Thyroid gland (tissue), 4 donors: ENCODE data around the gene UFSP2. TPM values are rescaled to one million over a fixed set of nuclear protein-coding genes. Genes with fewer than 3 reads are reported as not detected.

Source experiments
- DNase-seq, 2 donors: peaks; one replicate each; pipeline ENCODE4 v3.0.0-alpha.2; 2019
- H3K27ac ChIP-seq, 3 donors: fragments of 200-600 bp; sonication (generic); 1 replicate in 2 of 3; 2 replicates in 1 of 3; pipeline ENCODE4 v1.5.1; 2016 to 2019; ENCODE audit warnings: mild to moderate bottlenecking in 1 of 3, moderate library complexity in 1 of 3
- H3K27me3 ChIP-seq: fragments of 200-600 bp; sonication (generic); one replicate; pipeline ENCODE4 v1.5.1; 2019
- H3K36me3 ChIP-seq, 2 donors: fragments of 200-600 bp; sonication (generic); one replicate each; pipeline ENCODE4 v1.5.1; 2016 to 2019
- H3K4me1 ChIP-seq, 2 donors: fragments of 200-600 bp; sonication (generic); one replicate each; pipeline ENCODE4 v1.5.1; 2017 to 2019
- H3K4me3 ChIP-seq, 3 donors: fragments of 200-600 bp; sonication (generic); replicated peaks in 1 of 3; 1 replicate in 2 of 3; 2 replicates in 1 of 3; pipeline ENCODE4 v1.5.1; 2016; ENCODE audit warnings: mild to moderate bottlenecking in 1 of 3
- H3K9me3 ChIP-seq: fragments of 200-600 bp; sonication (generic); one replicate; pipeline ENCODE4 v1.5.1; 2017
- POLR2A ChIP-seq, 2 donors: fragments of 450-650 bp; IDR thresholded peaks; one replicate each; pipeline ENCODE4 v1.6.1; 2017; ENCODE audit warnings: antibody characterized with exemption in 2 of 2, mild to moderate bottlenecking in 2 of 2, moderate library complexity in 1 of 2
- WGBS, 2 donors: methylation state at CpG; one replicate each; pipeline ENCODE4 v1.1.5; 2017; 5-methylcytosine and 5-hydroxymethylcytosine counted together
- intact Hi-C: fragments of 100-400 bp; cut with DNase I; formaldehyde crosslinking; loops from one replicate; pipeline ENCODE4 v1.15.1; 2023
- total RNA-seq, 4 donors: library from RNA; depleted of rRNA; stranded (reverse); fragments of >200 nt; gene quantifications; one replicate each; pipeline ENCODE4 v1.2.3, GENCODE V29; 2016
- TF ChIP-seq, protein P1 (sequence below), 6 experiments: fragments of 200-600 bp in 3 of 6; fragments of 450-650 bp in 3 of 6; sonication (generic) in 3 of 6; IDR thresholded peaks; one replicate each; pipeline ENCODE4 v1.5.1; 2016 to 2019; ENCODE audit warnings: antibody characterized with exemption in 6 of 6, mild to moderate bottlenecking in 2 of 6, inconsistent platforms in 1 of 6, moderate library complexity in 1 of 6

Gene UFSP2
- total RNA-seq, 4 donors from 2014 or later = 44.1 to 59.5 (median 53.4) TPM

- 20 to 57% methylated on average over 2 of the region's 2 CpGs for WGBS, 2 donors
- intact Hi-C loops = no loop called here
- Histone ChIP-seq H3K27me3 (no peaks in the 10 kb centered on the region), H3K4me1 (peaks cover 18 to 37% of the 10 kb centered on the region in 2 donors), H3K36me3 (peaks cover 0 to 16% of the 10 kb centered on the region in 2 donors), H3K9me3 (no peaks in the 10 kb centered on the region), H3K4me3 (no peak overlapping the region), H3K27ac (no peak overlapping the region)
- no peak for DNase-seq
- no peak for TF ChIP-seq POLR2A (IDR thresholded peaks at IDR 0.05)
- TF ChIP-seq, protein P1, sequence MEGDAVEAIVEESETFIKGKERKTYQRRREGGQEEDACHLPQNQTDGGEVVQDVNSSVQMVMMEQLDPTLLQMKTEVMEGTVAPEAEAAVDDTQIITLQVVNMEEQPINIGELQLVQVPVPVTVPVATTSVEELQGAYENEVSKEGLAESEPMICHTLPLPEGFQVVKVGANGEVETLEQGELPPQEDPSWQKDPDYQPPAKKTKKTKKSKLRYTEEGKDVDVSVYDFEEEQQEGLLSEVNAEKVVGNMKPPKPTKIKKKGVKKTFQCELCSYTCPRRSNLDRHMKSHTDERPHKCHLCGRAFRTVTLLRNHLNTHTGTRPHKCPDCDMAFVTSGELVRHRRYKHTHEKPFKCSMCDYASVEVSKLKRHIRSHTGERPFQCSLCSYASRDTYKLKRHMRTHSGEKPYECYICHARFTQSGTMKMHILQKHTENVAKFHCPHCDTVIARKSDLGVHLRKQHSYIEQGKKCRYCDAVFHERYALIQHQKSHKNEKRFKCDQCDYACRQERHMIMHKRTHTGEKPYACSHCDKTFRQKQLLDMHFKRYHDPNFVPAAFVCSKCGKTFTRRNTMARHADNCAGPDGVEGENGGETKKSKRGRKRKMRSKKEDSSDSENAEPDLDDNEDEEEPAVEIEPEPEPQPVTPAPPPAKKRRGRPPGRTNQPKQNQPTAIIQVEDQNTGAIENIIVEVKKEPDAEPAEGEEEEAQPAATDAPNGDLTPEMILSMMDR (IDR thresholded peaks at IDR 0.05) = no peak
Observed at GRCh38 chr4:185421366-185422124, 4.2 kb downstream of the UFSP2 start.

DNA sequence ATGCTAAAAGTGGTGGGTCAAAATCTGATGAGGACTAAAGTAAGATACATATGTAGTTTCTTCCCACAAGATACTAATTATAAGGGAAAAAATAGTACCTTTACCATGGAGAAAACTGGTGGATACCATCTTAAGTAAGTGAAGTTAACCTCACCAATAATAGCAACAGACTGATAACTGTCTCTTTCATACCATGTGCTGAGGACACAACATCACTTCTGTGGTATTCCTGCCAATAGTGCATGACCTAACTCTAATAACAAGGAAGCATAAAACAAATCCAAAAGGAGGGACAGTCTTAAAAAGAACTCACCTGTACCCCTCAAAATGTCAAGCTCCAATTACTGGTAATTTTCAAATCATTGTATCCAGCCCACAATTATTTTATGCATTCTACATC is 8.8 kb downstream of the UFSP2 start:
- H3K4me1 ChIP-seq = peaks cover 14 to 21% of the 10 kb centered on the region in 2 donors
- no peak overlapping the region for H3K27ac ChIP-seq
- intact Hi-C loops = no loop called here
- no peak for DNase-seq
- no peak overlapping the region for H3K4me3 ChIP-seq
- no peaks in the 10 kb centered on the region for H3K27me3 ChIP-seq
- H3K36me3 ChIP-seq = peaks cover 0 to 28% of the 10 kb centered on the region in 2 donors
- H3K9me3 ChIP-seq = no peaks in the 10 kb centered on the region
- TF ChIP-seq POLR2A (IDR thresholded peaks at IDR 0.05) = no peak
- TF ChIP-seq, protein P1 (IDR thresholded peaks at IDR 0.05) = no peak

- Histone ChIP-seq H3K36me3 (peaks cover 0 to 20% of the 10 kb centered on the region in 2 donors), H3K27ac (peak overlapping the region in 1 of 3 donors; percentile 25), H3K27me3 (no peaks in the 10 kb centered on the region), H3K4me1 (peaks cover 6 to 10% of the 10 kb centered on the region in 2 donors), H3K4me3 (no peak overlapping the region), H3K9me3 (no peaks in the 10 kb centered on the region)
- intact Hi-C loops = no loop called here
- TF ChIP-seq, protein P1 (IDR thresholded peaks at IDR 0.05) = no peak
- TF ChIP-seq POLR2A (IDR thresholded peaks at IDR 0.05) = no peak
- no peak for DNase-seq
- WGBS, 2 donors = 84 to 89% methylated on average over 5 of the region's 5 CpGs
Observed at GRCh38 chr4:185412412-185412811, 13.4 kb downstream of the UFSP2 start.

GRCh38 chr4:185411849-185412248 is 13.9 kb downstream of the UFSP2 start:
- peaks cover 0 to 15% of the 10 kb centered on the region in 2 donors for H3K36me3 ChIP-seq
- peak overlapping the region in 1 of 3 donors; percentile 25 for H3K27ac ChIP-seq
- peaks cover 6 to 10% of the 10 kb centered on the region in 2 donors for H3K4me1 ChIP-seq
- TF ChIP-seq POLR2A (IDR thresholded peaks at IDR 0.05) = no peak
- TF ChIP-seq, protein P1 (IDR thresholded peaks at IDR 0.05) = no peak
- no peaks in the 10 kb centered on the region for H3K9me3 ChIP-seq
- intact Hi-C loops = no loop called here
- no peaks in the 10 kb centered on the region for H3K27me3 ChIP-seq
- H3K4me3 ChIP-seq = no peak overlapping the region
- no peak for DNase-seq
- 81 to 86% methylated on average over 5 of the region's 5 CpGs for WGBS, 2 donors

DNA sequence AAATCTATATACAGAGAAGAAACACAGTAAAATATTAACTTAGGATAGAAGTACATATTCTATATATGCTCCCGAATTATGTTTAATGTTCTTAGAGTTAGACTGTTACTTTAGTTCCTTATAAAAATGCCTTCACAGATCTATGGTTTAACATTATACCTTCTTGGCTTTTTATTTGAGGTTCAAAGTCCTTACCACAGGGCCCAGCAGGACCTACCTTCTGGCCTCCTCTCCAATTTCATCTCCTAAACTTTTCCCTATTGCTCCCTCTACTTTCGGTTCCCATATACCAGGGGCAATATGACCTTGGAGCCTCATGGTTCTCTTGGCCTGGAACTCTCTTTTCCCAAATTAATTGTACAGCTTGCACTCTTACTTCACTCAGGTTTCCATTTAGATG is 17.3 kb downstream of the UFSP2 start:
- TF ChIP-seq, protein P1 (IDR thresholded peaks at IDR 0.05) = no peak
- TF ChIP-seq POLR2A (IDR thresholded peaks at IDR 0.05) = no peak
- H3K4me1 ChIP-seq = peaks cover 5 to 10% of the 10 kb centered on the region in 2 donors
- peaks cover 4 to 20% of the 10 kb centered on the region in 2 donors for H3K36me3 ChIP-seq

More for the DNA sequence above, 17.3 kb downstream of the UFSP2 start:
- intact Hi-C loops = no loop called here
- Histone ChIP-seq H3K9me3 (no peaks in the 10 kb centered on the region), H3K27ac (no peak overlapping the region), H3K27me3 (no peaks in the 10 kb centered on the region), H3K4me3 (no peak overlapping the region)
- DNase-seq = no peak
- WGBS, 2 donors = 95 to 96% methylated on average over 2 of the region's 2 CpGs
